ENCODE measurements around the gene LCE1C.

DNA sequence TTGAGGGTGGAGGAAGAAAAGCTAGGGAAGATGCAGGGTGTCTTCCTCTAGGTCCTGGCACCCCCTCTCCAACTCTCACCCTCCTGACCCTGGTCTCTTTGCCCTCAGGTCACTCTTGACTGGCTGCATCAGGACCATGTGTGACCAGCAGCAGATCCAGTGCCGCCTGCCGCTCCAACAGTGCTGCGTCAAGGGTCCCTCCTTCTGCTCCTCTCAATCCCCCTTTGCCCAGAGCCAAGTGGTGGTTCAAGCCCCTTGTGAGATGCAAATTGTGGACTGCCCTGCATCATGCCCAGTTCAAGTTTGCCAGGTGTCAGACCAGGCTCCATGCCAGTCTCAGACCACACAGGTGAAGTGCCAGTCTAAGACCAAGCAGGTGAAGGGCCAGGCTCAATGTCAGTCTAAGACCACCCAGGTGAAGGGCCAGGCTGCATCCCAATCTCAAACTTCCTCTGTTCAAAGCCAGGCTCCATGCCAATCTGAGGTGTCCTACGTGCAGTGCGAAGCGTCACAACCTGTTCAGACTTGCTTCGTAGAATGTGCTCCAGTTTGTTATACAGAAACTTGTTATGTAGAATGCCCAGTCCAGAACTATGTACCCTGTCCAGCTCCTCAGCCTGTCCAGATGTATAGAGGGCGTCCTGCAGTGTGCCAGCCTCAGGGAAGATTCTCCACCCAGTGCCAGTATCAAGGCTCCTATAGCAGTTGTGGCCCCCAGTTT lies 46.8 kb downstream of the LCE1C start:
- no peak for TF ChIP-seq POLR2AphosphoS5 (IDR thresholded peaks at IDR 0.05; ENCODE audit: insufficient read depth in 1 of 2, low read depth in 1 of 2)
- TF ChIP-seq, protein P1, sequence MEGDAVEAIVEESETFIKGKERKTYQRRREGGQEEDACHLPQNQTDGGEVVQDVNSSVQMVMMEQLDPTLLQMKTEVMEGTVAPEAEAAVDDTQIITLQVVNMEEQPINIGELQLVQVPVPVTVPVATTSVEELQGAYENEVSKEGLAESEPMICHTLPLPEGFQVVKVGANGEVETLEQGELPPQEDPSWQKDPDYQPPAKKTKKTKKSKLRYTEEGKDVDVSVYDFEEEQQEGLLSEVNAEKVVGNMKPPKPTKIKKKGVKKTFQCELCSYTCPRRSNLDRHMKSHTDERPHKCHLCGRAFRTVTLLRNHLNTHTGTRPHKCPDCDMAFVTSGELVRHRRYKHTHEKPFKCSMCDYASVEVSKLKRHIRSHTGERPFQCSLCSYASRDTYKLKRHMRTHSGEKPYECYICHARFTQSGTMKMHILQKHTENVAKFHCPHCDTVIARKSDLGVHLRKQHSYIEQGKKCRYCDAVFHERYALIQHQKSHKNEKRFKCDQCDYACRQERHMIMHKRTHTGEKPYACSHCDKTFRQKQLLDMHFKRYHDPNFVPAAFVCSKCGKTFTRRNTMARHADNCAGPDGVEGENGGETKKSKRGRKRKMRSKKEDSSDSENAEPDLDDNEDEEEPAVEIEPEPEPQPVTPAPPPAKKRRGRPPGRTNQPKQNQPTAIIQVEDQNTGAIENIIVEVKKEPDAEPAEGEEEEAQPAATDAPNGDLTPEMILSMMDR (IDR thresholded peaks at IDR 0.05), result no peak

Data from vagina (tissue), 2 donors.